Caco-2 (cell line): ENCODE results near the gene EXOSC10. TPM values are rescaled to one million over a fixed set of nuclear protein-coding genes. Genes with fewer than 3 reads are reported as not detected.
"Not testable (repeated sequence)": the region's sequence is repeated elsewhere in the genome, so short reads cannot be mapped to it uniquely, and the experiment has no call there.

Source experiments
- BruUV-seq: library from RNA; stranded (reverse); fragments of 400-500 nt; replicated peaks from 2 replicates; lab custom pipeline; 2021; lab: Mats Ljungman, UMichigan
- CTCF ChIA-PET: fragments of 300-600 bp; sonication (Branson Sonifier 250); formaldehyde crosslinking; loops from one replicate; lab custom pipeline; 2022; ENCODE audit warnings: antibody characterized with exemption; lab: Charles Lee
- POLR2A ChIA-PET: fragments of 300-600 bp; sonication (Branson Sonifier 250); formaldehyde crosslinking; loops from one replicate; lab custom pipeline; 2022; ENCODE audit warnings: antibody characterized with exemption; lab: Charles Lee
- DNase-seq, 2 experiments: peaks; one replicate each; pipeline versions ENCODE4 v3.0.0 to v3.0.0-alpha.2; 2020 to 2022
- H3K27me3 ChIP-seq: replicated peaks from 2 replicates; pipeline ENCODE4 v1.6.0; 2011; ENCODE audit warnings: low read length; ENCODE audit not compliant: control insufficient read depth, insufficient read depth
- H3K36me3 ChIP-seq: 2 replicates; pipeline ENCODE4 v1.5.1; 2011; ENCODE audit warnings: low read length; ENCODE audit not compliant: control insufficient read depth, insufficient read depth
- H3K4me1 ChIP-seq: fragments of 250-450 bp; sonication (Bioruptor Pico); 2 replicates; pipeline ENCODE4 v1.5.1; 2020; ENCODE audit warnings: mild to moderate bottlenecking
- H3K4me3 ChIP-seq: 2 replicates; pipeline ENCODE4 v1.5.1; 2011; ENCODE audit warnings: low read depth, mild to moderate bottlenecking, control low read depth, low read length
- H3K9me3 ChIP-seq: fragments of 250-450 bp; sonication (Bioruptor Pico); 2 replicates; pipeline ENCODE4 v1.5.1; 2020; ENCODE audit warnings: mild to moderate bottlenecking, moderate library complexity
- H3K27ac Mint-ChIP-seq: one replicate; pipeline ENCODE4 v1.8.0; 2022; ENCODE audit warnings: mixed read lengths; ENCODE audit not compliant: unreplicated experiment
- H3K27me3 Mint-ChIP-seq: one replicate; pipeline ENCODE4 v1.8.0; 2022; ENCODE audit warnings: mixed read lengths; ENCODE audit not compliant: insufficient read depth, unreplicated experiment
- H3K36me3 Mint-ChIP-seq: one replicate; pipeline ENCODE4 v1.8.0; 2022; ENCODE audit warnings: mild to moderate bottlenecking, mixed read lengths; ENCODE audit not compliant: insufficient read depth, unreplicated experiment
- H3K4me1 Mint-ChIP-seq: one replicate; pipeline ENCODE4 v1.8.0; 2022; ENCODE audit warnings: low read depth, mixed read lengths; ENCODE audit not compliant: unreplicated experiment
- H3K4me3 Mint-ChIP-seq: one replicate; pipeline ENCODE4 v1.8.0; 2022; ENCODE audit warnings: mild to moderate bottlenecking, moderate library complexity, mixed read lengths; ENCODE audit not compliant: unreplicated experiment
- H3K9me3 Mint-ChIP-seq: one replicate; pipeline ENCODE4 v1.8.0; 2022; ENCODE audit warnings: mixed read lengths; ENCODE audit not compliant: unreplicated experiment
- intact Hi-C: fragments of 100-400 bp; cut with micrococcal nuclease; formaldehyde crosslinking; loops from one replicate; pipeline ENCODE4 v1.10.0; 2022; ENCODE audit not compliant: unreplicated experiment
- total RNA-seq: library from RNA; stranded (reverse); gene quantifications from 2 replicates; pipeline ENCODE4 v1.2.3, GENCODE V29; 2022
- TF ChIP-seq, protein P1 (sequence below), 2 experiments: fragments of 200-600 bp in 1 of 2; IDR thresholded peaks; 1 replicate in 1 of 2; 2 replicates in 1 of 2; pipeline versions ENCODE4 v1.5.1 to v1.8.0; 2011 to 2022; ENCODE audit warnings: antibody characterized with exemption in 1 of 2, control low read depth in 1 of 2, inconsistent platforms in 1 of 2, low read depth in 1 of 2, low read length in 1 of 2, mild to moderate bottlenecking in 1 of 2, moderate library complexity in 1 of 2; ENCODE audit not compliant: insufficient read depth in 1 of 2, severe bottlenecking in 1 of 2, unreplicated experiment in 1 of 2

The EXOSC10 gene
- total RNA-seq, 1 experiment from 2014 or later: 83.7 TPM

DNA sequence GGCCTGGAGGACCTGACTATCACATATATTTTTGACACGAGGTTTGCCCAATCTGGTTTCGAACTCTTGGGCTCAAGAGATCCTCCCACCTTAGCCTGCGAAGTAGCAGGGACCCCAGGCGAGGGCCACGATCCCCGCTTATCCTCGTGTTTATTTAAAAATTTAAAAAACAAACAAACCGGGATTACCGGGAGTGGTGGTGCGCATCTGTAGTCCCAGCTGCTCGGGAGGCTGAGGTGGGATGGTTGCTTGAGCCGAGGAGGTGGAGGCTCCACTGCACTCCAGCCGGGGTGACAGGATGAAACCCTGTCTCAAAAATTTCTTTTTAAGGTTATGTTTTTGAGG is 452 bp upstream of the EXOSC10 start:
- intact Hi-C loops: no loop called here
- Mint-ChIP-seq H3K27ac (peak overlapping the region; percentile 93), H3K4me1 (no peaks in the 10 kb centered on the region), H3K27me3 (no peaks in the 10 kb centered on the region), H3K36me3 (peaks cover 45% of the 10 kb centered on the region), H3K4me3 (peak overlapping the region; percentile 98), H3K9me3 (no peaks in the 10 kb centered on the region)
- H3K9me3 ChIP-seq: no peaks in the 10 kb centered on the region
- TF ChIP-seq, protein P1, sequence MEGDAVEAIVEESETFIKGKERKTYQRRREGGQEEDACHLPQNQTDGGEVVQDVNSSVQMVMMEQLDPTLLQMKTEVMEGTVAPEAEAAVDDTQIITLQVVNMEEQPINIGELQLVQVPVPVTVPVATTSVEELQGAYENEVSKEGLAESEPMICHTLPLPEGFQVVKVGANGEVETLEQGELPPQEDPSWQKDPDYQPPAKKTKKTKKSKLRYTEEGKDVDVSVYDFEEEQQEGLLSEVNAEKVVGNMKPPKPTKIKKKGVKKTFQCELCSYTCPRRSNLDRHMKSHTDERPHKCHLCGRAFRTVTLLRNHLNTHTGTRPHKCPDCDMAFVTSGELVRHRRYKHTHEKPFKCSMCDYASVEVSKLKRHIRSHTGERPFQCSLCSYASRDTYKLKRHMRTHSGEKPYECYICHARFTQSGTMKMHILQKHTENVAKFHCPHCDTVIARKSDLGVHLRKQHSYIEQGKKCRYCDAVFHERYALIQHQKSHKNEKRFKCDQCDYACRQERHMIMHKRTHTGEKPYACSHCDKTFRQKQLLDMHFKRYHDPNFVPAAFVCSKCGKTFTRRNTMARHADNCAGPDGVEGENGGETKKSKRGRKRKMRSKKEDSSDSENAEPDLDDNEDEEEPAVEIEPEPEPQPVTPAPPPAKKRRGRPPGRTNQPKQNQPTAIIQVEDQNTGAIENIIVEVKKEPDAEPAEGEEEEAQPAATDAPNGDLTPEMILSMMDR (IDR thresholded peaks at IDR 0.05; ENCODE audit: insufficient read depth in 1 of 2, low read depth in 1 of 2, low read length in 1 of 2, severe bottlenecking in 1 of 2, unreplicated experiment in 1 of 2): no peak
- ChIA-PET POLR2A (interaction anchor here (1.0 to 1.7 kb wide), 4 partner anchors 12 to 162 kb away, joined by 4 to 7 read pairs (median 4); partner anchors contain the start of genes MTOR and SRM), CTCF (interaction anchor here (1.0 kb wide), 1 partner anchor 40 kb away, joined by 3 read pairs; the partner anchor contains the start of gene SRM)
- H3K27me3 ChIP-seq: no peaks in the 10 kb centered on the region
- H3K4me1 ChIP-seq: no peaks in the 10 kb centered on the region; the same call in 1 of the 2 replicates
- BruUV-seq: TSS peak; percentile 74
- peak overlapping the region; percentile 85 for H3K4me3 ChIP-seq
- no peak for DNase-seq
- no peaks in the 10 kb centered on the region; the same call in 1 of the 2 replicates for H3K36me3 ChIP-seq

DNA sequence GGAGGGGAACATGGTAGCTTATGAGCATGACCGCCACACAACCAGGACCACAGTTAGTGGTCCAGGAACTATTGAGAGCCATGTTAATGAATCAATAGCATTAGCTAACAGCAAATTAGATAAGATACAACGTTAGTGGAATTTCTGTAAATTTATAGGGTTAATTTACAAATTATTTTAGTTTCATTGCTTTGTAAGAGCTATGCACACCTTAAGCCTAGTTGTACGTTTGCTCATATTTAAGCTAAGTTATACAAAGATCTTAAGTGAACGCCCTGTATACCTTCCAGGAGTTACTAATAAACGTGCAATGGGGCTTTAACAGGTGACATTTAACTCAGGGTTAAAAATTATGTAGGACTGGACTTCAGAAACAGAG is 749 bp downstream of the EXOSC10 start:
- intact Hi-C loops: no loop called here
- no peaks in the 10 kb centered on the region; the same call in 1 of the 2 replicates for H3K36me3 ChIP-seq
- BruUV-seq: TSS peak; percentile 66
- TF ChIP-seq, protein P1 (IDR thresholded peaks at IDR 0.05; ENCODE audit: insufficient read depth in 1 of 2, low read depth in 1 of 2, low read length in 1 of 2, severe bottlenecking in 1 of 2, unreplicated experiment in 1 of 2): no peak
- no peaks in the 10 kb centered on the region; the same call in 1 of the 2 replicates for H3K4me1 ChIP-seq
- DNase-seq: no peak
- Mint-ChIP-seq H3K9me3 (no peaks in the 10 kb centered on the region), H3K4me1 (no peaks in the 10 kb centered on the region), H3K27ac (peak overlapping the region; percentile 93), H3K36me3 (peaks cover 53% of the 10 kb centered on the region), H3K4me3 (peak overlapping the region; percentile 98), H3K27me3 (no peaks in the 10 kb centered on the region)
- CTCF ChIA-PET: interaction anchor here (0.6 to 1.2 kb wide), 3 partner anchors 35 to 62 kb away, joined by 3 to 5 read pairs (median 3); no protein-coding TSS in a partner anchor
- H3K4me3 ChIP-seq: peak overlapping the region; percentile 85
- H3K27me3 ChIP-seq: no peaks in the 10 kb centered on the region
- POLR2A ChIA-PET: interaction anchor here (0.6 to 1.7 kb wide), 3 partner anchors 11 to 42 kb away, joined by 3 to 5 read pairs (median 4); partner anchors contain the start of gene SRM
- no peaks in the 10 kb centered on the region for H3K9me3 ChIP-seq

DNA sequence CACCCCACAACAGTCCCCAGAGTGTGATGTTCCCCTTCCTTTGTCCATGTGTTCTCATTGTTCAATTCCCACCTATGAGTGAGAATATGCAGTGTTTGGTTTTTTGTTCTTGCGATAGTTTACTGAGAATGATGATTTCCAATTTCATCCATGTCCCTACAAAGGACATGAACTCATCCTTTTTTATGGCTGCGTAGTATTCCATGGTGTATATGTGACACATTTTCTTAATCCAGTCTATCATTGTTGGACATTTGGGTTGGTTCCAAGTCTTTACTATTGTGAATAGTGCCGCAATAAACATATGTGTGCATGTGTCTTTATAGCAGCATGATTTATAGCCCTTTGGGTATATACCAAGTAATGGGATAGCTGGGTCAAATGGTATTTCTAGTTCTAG is 15.9 kb downstream of the EXOSC10 start:
- POLR2A ChIA-PET, intact Hi-C loops, H3K36me3 ChIP-seq, H3K27ac Mint-ChIP-seq, H3K27me3 ChIP-seq, H3K27me3 Mint-ChIP-seq, H3K4me3 ChIP-seq, H3K4me1 ChIP-seq, H3K4me3 Mint-ChIP-seq, H3K4me1 Mint-ChIP-seq, BruUV-seq, H3K9me3 ChIP-seq, CTCF ChIA-PET, H3K9me3 Mint-ChIP-seq, DNase-seq: not testable (repeated sequence)
- H3K36me3 Mint-ChIP-seq: peaks cover 57% of the 10 kb centered on the region
